ENCODE data around the gene STRIT1.

The STRIT1 gene

DNA sequence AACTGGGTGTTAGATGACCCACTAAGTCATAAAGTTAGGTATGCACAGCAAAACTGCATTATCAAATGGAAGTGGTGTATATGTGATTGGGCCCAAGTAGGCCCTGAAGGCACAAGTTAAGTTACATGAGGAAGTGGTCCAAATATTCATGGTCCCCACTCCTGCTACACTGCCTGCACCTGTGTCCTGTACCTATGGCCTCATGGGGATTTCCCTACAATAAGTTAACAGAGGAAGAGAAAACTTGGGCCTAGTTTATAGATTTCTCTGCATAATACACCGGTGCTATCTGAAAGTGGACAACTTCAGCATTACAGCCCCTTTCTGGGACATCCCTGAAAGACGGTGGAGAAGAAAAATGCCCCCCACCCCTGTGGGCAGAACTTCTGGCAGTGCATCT is 41.5 kb downstream of the STRIT1 start:
- Histone ChIP-seq H3K27me3 (ENCODE audit: control insufficient read depth in 5 of 5, insufficient read depth in 4 of 5, low read length in 5 of 5) (no peaks in the 10 kb centered on the region), H3K4me1 (ENCODE audit: control insufficient read depth in 5 of 5, insufficient read depth in 5 of 5, low read length in 5 of 5) (no peaks in the 10 kb centered on the region), H3K9ac (ENCODE audit: low read length in 5 of 5) (no peak overlapping the region)

GRCh38 chr3:155248531-155249187 is 44.8 kb downstream of the STRIT1 start:
- H3K4me1 ChIP-seq (ENCODE audit: control insufficient read depth in 5 of 5, insufficient read depth in 5 of 5, low read length in 5 of 5): no peaks in the 10 kb centered on the region
- no peak overlapping the region for H3K9ac ChIP-seq (ENCODE audit: low read length in 5 of 5)
- H3K36me3 ChIP-seq (ENCODE audit: control insufficient read depth in 5 of 5, insufficient read depth in 5 of 5, low read length in 5 of 5): no peaks in the 10 kb centered on the region
- H3K27ac ChIP-seq (ENCODE audit: low read depth, low read length): no peak overlapping the region
- H3K9me3 ChIP-seq (ENCODE audit: control insufficient read depth in 5 of 5, low read length in 5 of 5): peaks cover 0 to 7% (median 0%) of the 10 kb centered on the region in 5 donors
- no peaks in the 10 kb centered on the region for H3K27me3 ChIP-seq (ENCODE audit: control insufficient read depth in 5 of 5, insufficient read depth in 4 of 5, low read length in 5 of 5)
- H3K4me3 ChIP-seq (ENCODE audit: low read depth in 1 of 5, low read length in 5 of 5): no peak overlapping the region

More for the DNA sequence above, 41.5 kb downstream of the STRIT1 start:
- Histone ChIP-seq H3K36me3 (ENCODE audit: control insufficient read depth in 5 of 5, insufficient read depth in 5 of 5, low read length in 5 of 5) (no peaks in the 10 kb centered on the region), H3K9me3 (ENCODE audit: control insufficient read depth in 5 of 5, low read length in 5 of 5) (peaks cover 0 to 7% (median 0%) of the 10 kb centered on the region in 5 donors), H3K4me3 (ENCODE audit: low read depth in 1 of 5, low read length in 5 of 5) (no peak overlapping the region), H3K27ac (ENCODE audit: low read depth, low read length) (no peak overlapping the region)

DNA sequence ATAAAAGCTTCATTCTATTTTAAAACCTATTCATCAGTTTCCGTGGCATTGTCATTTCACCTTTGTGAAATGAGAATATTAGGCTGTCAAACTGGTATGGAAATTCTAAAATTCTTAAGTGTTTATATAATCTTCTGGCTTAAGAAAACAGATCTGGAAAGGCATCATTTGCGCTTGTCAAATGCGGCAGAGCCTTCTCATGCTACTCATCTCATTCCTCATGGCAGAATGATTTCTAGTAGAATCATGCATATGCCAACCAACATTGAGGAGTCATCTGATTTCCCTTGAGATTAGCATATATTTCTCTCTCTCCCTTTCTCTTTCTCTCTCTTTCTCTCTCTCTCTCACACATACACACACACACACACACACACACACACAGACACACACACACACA is 48.8 kb downstream of the STRIT1 start:
- H3K4me1 ChIP-seq (ENCODE audit: control insufficient read depth in 5 of 5, insufficient read depth in 5 of 5, low read length in 5 of 5): no peaks in the 10 kb centered on the region
- H3K27ac ChIP-seq (ENCODE audit: low read depth, low read length): no peak overlapping the region
- peaks cover 0 to 7% (median 0%) of the 10 kb centered on the region in 5 donors for H3K9me3 ChIP-seq (ENCODE audit: control insufficient read depth in 5 of 5, low read length in 5 of 5)
- no peaks in the 10 kb centered on the region for H3K36me3 ChIP-seq (ENCODE audit: control insufficient read depth in 5 of 5, insufficient read depth in 5 of 5, low read length in 5 of 5)
- H3K27me3 ChIP-seq (ENCODE audit: control insufficient read depth in 5 of 5, insufficient read depth in 4 of 5, low read length in 5 of 5): no peaks in the 10 kb centered on the region
- no peak overlapping the region for H3K9ac ChIP-seq (ENCODE audit: low read length in 5 of 5)
- H3K4me3 ChIP-seq (ENCODE audit: low read depth in 1 of 5, low read length in 5 of 5): no peak overlapping the region

- no peaks in the 10 kb centered on the region for H3K36me3 ChIP-seq (ENCODE audit: control insufficient read depth in 5 of 5, insufficient read depth in 5 of 5, low read length in 5 of 5)
- peaks cover 0 to 7% (median 0%) of the 10 kb centered on the region in 5 donors for H3K9me3 ChIP-seq (ENCODE audit: control insufficient read depth in 5 of 5, low read length in 5 of 5)
- no peak overlapping the region for H3K27ac ChIP-seq (ENCODE audit: low read depth, low read length)
- no peaks in the 10 kb centered on the region for H3K4me1 ChIP-seq (ENCODE audit: control insufficient read depth in 5 of 5, insufficient read depth in 5 of 5, low read length in 5 of 5)
- no peaks in the 10 kb centered on the region for H3K27me3 ChIP-seq (ENCODE audit: control insufficient read depth in 5 of 5, insufficient read depth in 4 of 5, low read length in 5 of 5)
- no peak overlapping the region for H3K4me3 ChIP-seq (ENCODE audit: low read depth in 1 of 5, low read length in 5 of 5)
- no peak overlapping the region for H3K9ac ChIP-seq (ENCODE audit: low read length in 5 of 5)
Observed at GRCh38 chr3:155244216-155244615, 49.3 kb downstream of the STRIT1 start.

- no peak overlapping the region for H3K27ac ChIP-seq (ENCODE audit: low read depth, low read length)
- no peak overlapping the region for H3K9ac ChIP-seq (ENCODE audit: low read length in 5 of 5)
- H3K9me3 ChIP-seq (ENCODE audit: control insufficient read depth in 5 of 5, low read length in 5 of 5): peaks cover 0 to 3% (median 0%) of the 10 kb centered on the region in 5 donors
- H3K27me3 ChIP-seq (ENCODE audit: control insufficient read depth in 5 of 5, insufficient read depth in 4 of 5, low read length in 5 of 5): no peaks in the 10 kb centered on the region
- H3K4me1 ChIP-seq (ENCODE audit: control insufficient read depth in 5 of 5, insufficient read depth in 5 of 5, low read length in 5 of 5): no peaks in the 10 kb centered on the region
- H3K4me3 ChIP-seq (ENCODE audit: low read depth in 1 of 5, low read length in 5 of 5): no peak overlapping the region
- no peaks in the 10 kb centered on the region for H3K36me3 ChIP-seq (ENCODE audit: control insufficient read depth in 5 of 5, insufficient read depth in 5 of 5, low read length in 5 of 5)
Observed at GRCh38 chr3:155243512-155243921, 50.0 kb downstream of the STRIT1 start.

DNA sequence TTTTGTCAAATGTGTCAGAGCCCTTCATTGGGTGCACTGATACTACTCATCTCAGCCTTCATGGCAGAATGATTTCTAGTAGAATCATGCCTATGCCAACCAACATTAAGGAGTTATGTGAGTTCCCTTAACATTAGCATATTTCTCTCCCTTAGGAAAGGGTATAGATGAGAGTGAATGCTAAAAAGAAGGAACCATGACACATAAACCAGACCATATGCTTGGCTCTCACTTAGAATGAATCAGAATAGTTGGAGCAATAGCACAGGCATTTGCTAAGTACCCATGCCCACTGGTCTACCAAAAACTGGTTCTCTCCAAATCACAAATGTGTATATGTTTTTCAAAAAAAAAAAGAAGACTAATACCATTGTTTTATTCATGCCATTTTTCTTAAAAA is 51.1 kb downstream of the STRIT1 start:
- no peaks in the 10 kb centered on the region for H3K36me3 ChIP-seq (ENCODE audit: control insufficient read depth in 5 of 5, insufficient read depth in 5 of 5, low read length in 5 of 5)
- H3K9me3 ChIP-seq (ENCODE audit: control insufficient read depth in 5 of 5, low read length in 5 of 5): no peaks in the 10 kb centered on the region
- no peaks in the 10 kb centered on the region for H3K27me3 ChIP-seq (ENCODE audit: control insufficient read depth in 5 of 5, insufficient read depth in 4 of 5, low read length in 5 of 5)
- H3K9ac ChIP-seq (ENCODE audit: low read length in 5 of 5): no peak overlapping the region
- no peaks in the 10 kb centered on the region for H3K4me1 ChIP-seq (ENCODE audit: control insufficient read depth in 5 of 5, insufficient read depth in 5 of 5, low read length in 5 of 5)
- H3K4me3 ChIP-seq (ENCODE audit: low read depth in 1 of 5, low read length in 5 of 5): no peak overlapping the region
- H3K27ac ChIP-seq (ENCODE audit: low read depth, low read length): no peak overlapping the region

GRCh38 chr3:155241579-155241978 is 51.9 kb downstream of the STRIT1 start:
- no peak overlapping the region for H3K9ac ChIP-seq (ENCODE audit: low read length in 5 of 5)
- no peaks in the 10 kb centered on the region for H3K27me3 ChIP-seq (ENCODE audit: control insufficient read depth in 5 of 5, insufficient read depth in 4 of 5, low read length in 5 of 5)
- no peak overlapping the region for H3K4me3 ChIP-seq (ENCODE audit: low read depth in 1 of 5, low read length in 5 of 5)
- H3K4me1 ChIP-seq (ENCODE audit: control insufficient read depth in 5 of 5, insufficient read depth in 5 of 5, low read length in 5 of 5): no peaks in the 10 kb centered on the region
- H3K36me3 ChIP-seq (ENCODE audit: control insufficient read depth in 5 of 5, insufficient read depth in 5 of 5, low read length in 5 of 5): no peaks in the 10 kb centered on the region
- H3K9me3 ChIP-seq (ENCODE audit: control insufficient read depth in 5 of 5, low read length in 5 of 5): no peaks in the 10 kb centered on the region
- no peak overlapping the region for H3K27ac ChIP-seq (ENCODE audit: low read depth, low read length)
